A375 (cell line): ENCODE results near the gene RMDN3. TPM values are rescaled to one million over a fixed set of nuclear protein-coding genes. Genes with fewer than 3 reads are reported as not detected.

Experiments used
- small RNA-seq: library from RNA; depleted of rRNA; stranded (forward); fragments of <200 nt; gene quantifications from one replicate; pipeline ENCODE3, GENCODE V24; 2014
- total RNA-seq: library from RNA; depleted of rRNA; stranded (reverse); fragments of >200 nt; shearing (Covaris generic); gene quantifications from 2 replicates; pipeline ENCODE4 v1.2.3, GENCODE V29; 2014; rRNA removed

Gene RMDN3
- 20.3 and 23.7 TPM in 2 replicates for total RNA-seq

GRCh38 chr15:40754883-40755811 is at the start of gene RMDN3:
Gene RMDN3, minus strand, starts transcription at chr15:40755254. Its CDS starts 471 bp downstream, at chr15:40754783.

GRCh38 chr15:40769274-40770146 is 14.5 kb upstream of the RMDN3 start, which contains the start of gene C15orf62:
Gene C15orf62, plus strand, starts transcription at chr15:40769980. Its CDS starts 516 bp downstream, at chr15:40770496.

GRCh38 chr15:40763801-40764628 is 9.0 kb upstream of the RMDN3 start, which contains the start of gene GCHFR:
Gene GCHFR, plus strand, starts transcription at chr15:40764068. Its CDS starts 113 bp downstream, at chr15:40764181.

GRCh38 chr15:40694688-40695468 is 60.2 kb downstream of the RMDN3 start, which contains the start of gene RAD51:
Gene RAD51, plus strand, starts transcription at chr15:40695174. Its CDS starts 3,585 bp downstream, at chr15:40698759.

Small RNA genes lying within 50 kb of the gene (small RNA-seq; reads per million reads assigned to genes)
- gene SUMO2P15, result not detected

Other genes starting within 250 kb of the RMDN3 start
- 8.9 and 10.5 TPM in 2 replicates for gene CCDC32, start 190.2 kb downstream of the RMDN3 start, total RNA-seq
- gene RPUSD2, start 186.0 kb downstream of the RMDN3 start, total RNA-seq, result 28.7 and 32.2 TPM in 2 replicates
- 25.2 and 26.9 TPM in 2 replicates for gene KNL1, start 161.0 kb downstream of the RMDN3 start, total RNA-seq
- gene RAD51, start 60.1 kb downstream of the RMDN3 start, total RNA-seq, result 28.1 and 29.8 TPM in 2 replicates
- 29.0 and 31.7 TPM in 2 replicates for gene GCHFR, start 8.8 kb upstream of the RMDN3 start, total RNA-seq
- 0.49 and 0.88 TPM in 2 replicates for gene C15orf62, start 14.7 kb upstream of the RMDN3 start, total RNA-seq
- 26.9 and 28.2 TPM in 2 replicates for gene ZFYVE19, start 51.8 kb upstream of the RMDN3 start, total RNA-seq
- 61.7 and 79.5 TPM in 2 replicates for gene DNAJC17, start 52.2 kb upstream of the RMDN3 start, total RNA-seq
- gene PPP1R14D, start 73.5 kb upstream of the RMDN3 start, total RNA-seq, result not detected in 2 replicates
- gene SPINT1, start 88.8 kb upstream of the RMDN3 start, total RNA-seq, result 1.6 and 2.5 TPM in 2 replicates
- 3.7 and 5.9 TPM in 2 replicates for gene RHOV, start 119.0 kb upstream of the RMDN3 start, total RNA-seq
- gene VPS18, start 139.2 kb upstream of the RMDN3 start, total RNA-seq, result 23.5 and 29.8 TPM in 2 replicates
- 0.21 TPM in 1 of 2 replicates, not detected in the other for gene DLL4, start 174.1 kb upstream of the RMDN3 start, total RNA-seq
- 52.0 and 66.8 TPM in 2 replicates for gene CHAC1, start 198.2 kb upstream of the RMDN3 start, total RNA-seq